Panc1 (cell line): Measurements from ENCODE around the gene KDM2B. TPM values are rescaled to one million over a fixed set of nuclear protein-coding genes. Genes with fewer than 3 reads are reported as not detected.

ENCODE experiments used
- ATAC-seq: fragments of 200-7000 bp; cut with Tn5 transposase; 2 replicates; pipeline ENCODE4 v1.9.1; 2020; ENCODE audit warnings: mild to moderate bottlenecking, moderate library complexity
- BruUV-seq: library from RNA; stranded (reverse); fragments of 400-500 nt; replicated peaks from 2 replicates; lab custom pipeline; 2021; lab: Mats Ljungman, UMichigan
- CTCF ChIA-PET: fragments of 300-600 bp; sonication (Branson Sonifier 250); formaldehyde crosslinking; loops from one replicate; lab custom pipeline; 2022; ENCODE audit warnings: antibody characterized with exemption; lab: Charles Lee
- POLR2A ChIA-PET: fragments of 300-600 bp; sonication (Branson Sonifier 250); formaldehyde crosslinking; loops from one replicate; lab custom pipeline; 2022; ENCODE audit warnings: antibody characterized with exemption; lab: Charles Lee
- DNase-seq: peaks from one replicate; pipeline ENCODE4 v3.0.0-alpha.2; 2010; ENCODE audit warnings: low read depth, low spot score
- H3K27ac ChIP-seq: 2 replicates; pipeline ENCODE4 v1.5.1; 2011; ENCODE audit warnings: mild to moderate bottlenecking, low read length, inconsistent platforms
- H3K27me3 ChIP-seq: fragments of 200-500 bp; sonication (Bioruptor generic); 2 replicates; pipeline ENCODE4 v1.6.0; 2014; ENCODE audit warnings: low read length, inconsistent platforms; ENCODE audit not compliant: control insufficient read depth, insufficient read depth
- H3K36me3 ChIP-seq: fragments of 200-500 bp; sonication (Bioruptor generic); 2 replicates; pipeline ENCODE4 v1.5.1; 2014; ENCODE audit warnings: inconsistent platforms, mild to moderate bottlenecking, low read length, moderate library complexity; ENCODE audit not compliant: control insufficient read depth, insufficient read depth
- H3K4me1 ChIP-seq: 2 replicates; pipeline ENCODE4 v1.5.1; 2011; ENCODE audit warnings: inconsistent platforms, mild to moderate bottlenecking, low read length, moderate library complexity; ENCODE audit not compliant: control insufficient read depth, insufficient read depth
- H3K4me3 ChIP-seq, 2 experiments: 2 replicates each; pipeline ENCODE4 v1.5.1; 2011 to 2012; ENCODE audit warnings: low read depth in 2 of 2, low read length in 2 of 2, mild to moderate bottlenecking in 2 of 2, inconsistent platforms in 1 of 2, moderate library complexity in 1 of 2
- H3K9me3 ChIP-seq: fragments of 200-500 bp; sonication (Bioruptor generic); 2 replicates; pipeline ENCODE4 v1.5.1; 2014; ENCODE audit warnings: low read depth, mild to moderate bottlenecking, inconsistent platforms, low read length, moderate library complexity; ENCODE audit not compliant: control insufficient read depth, insufficient read depth
- CTCF ChIP-seq: fragments of 450-650 bp; IDR thresholded peaks from 2 replicates; pipeline ENCODE4 v1.5.1; 2017; ENCODE audit warnings: mild to moderate bottlenecking
- POLR2AphosphoS5 ChIP-seq: IDR thresholded peaks from 2 replicates; pipeline ENCODE4 v1.6.1; 2012; ENCODE audit warnings: mild to moderate bottlenecking, low read depth, low read length, moderate library complexity
- REST ChIP-seq, 2 experiments: IDR thresholded peaks; 2 replicates each; pipeline ENCODE4 v1.6.1; 2011 to 2012; ENCODE audit warnings: low read depth in 2 of 2, control low read depth in 1 of 2, low read length in 1 of 2, mild to moderate bottlenecking in 1 of 2, moderate library complexity in 1 of 2; ENCODE audit not compliant: insufficient read depth in 1 of 2
- SIN3A ChIP-seq: IDR thresholded peaks from 2 replicates; pipeline ENCODE4 v1.6.1; 2012; ENCODE audit warnings: low read depth, mild to moderate bottlenecking, low read length, moderate library complexity, borderline replicate concordance; ENCODE audit not compliant: insufficient read depth
- TCF7L2 ChIP-seq: IDR thresholded peaks from 2 replicates; pipeline ENCODE4 v1.6.1; 2011; ENCODE audit warnings: mild to moderate bottlenecking, low read depth, low read length, inconsistent platforms
- in situ Hi-C: cut with HindIII; loops from 2 replicates; pipeline ENCODE4 v1.10.0; 2016; ENCODE audit warnings: low sequenced_read_pairs, low pct_unique_long_range_greater_than_20kb
- intact Hi-C: fragments of 100-400 bp; cut with micrococcal nuclease; formaldehyde crosslinking; loops from one replicate; pipeline ENCODE4 v1.10.0; 2022; ENCODE audit not compliant: unreplicated experiment
- total RNA-seq: library from RNA; stranded (reverse); gene quantifications from one replicate; pipeline ENCODE4 v1.2.1, GENCODE V29; 2021; ENCODE audit not compliant: unreplicated experiment

KDM2B gene
- total RNA-seq, 1 experiment from 2014 or later = 27.5 TPM

GRCh38 chr12:121508533-121508932 is 72.3 kb downstream of the KDM2B start:
- CTCF ChIA-PET = no interaction called here
- Histone ChIP-seq H3K4me3 (no peak overlapping the region), H3K27ac (no peak overlapping the region), H3K4me1 (no peaks in the 10 kb centered on the region), H3K9me3 (no peaks in the 10 kb centered on the region), H3K36me3 (no peaks in the 10 kb centered on the region), H3K27me3 (no peaks in the 10 kb centered on the region)
- POLR2A ChIA-PET = no interaction called here
- TF ChIP-seq REST (IDR thresholded peaks at IDR 0.05; ENCODE audit: insufficient read depth in 1 of 2, low read depth in 2 of 2, low read length in 1 of 2) (no peak), TCF7L2 (no peak), CTCF (no peak), SIN3A (no peak), POLR2AphosphoS5 (no peak)
- DNase-seq = no peak
- intact Hi-C loops (no loop called here), in situ Hi-C loops (no loop called here)
- BruUV-seq = no TSS peak
- ATAC-seq = no peak

- no peaks in the 10 kb centered on the region for H3K4me1 ChIP-seq
- ChIA-PET CTCF (no interaction called here), POLR2A (no interaction called here)
- in situ Hi-C loops = no loop called here
- H3K27ac ChIP-seq = no peak overlapping the region
- H3K36me3 ChIP-seq = no peaks in the 10 kb centered on the region
- ATAC-seq (no peak), DNase-seq (no peak)
- TF ChIP-seq SIN3A = no peak
- no peak for TF ChIP-seq CTCF
- no peak for TF ChIP-seq TCF7L2
- no peak for TF ChIP-seq REST (IDR thresholded peaks at IDR 0.05; ENCODE audit: insufficient read depth in 1 of 2, low read depth in 2 of 2, low read length in 1 of 2)
- TF ChIP-seq POLR2AphosphoS5 = no peak
- no peak overlapping the region for H3K4me3 ChIP-seq
- intact Hi-C loops = no loop called here
- H3K9me3 ChIP-seq = no peaks in the 10 kb centered on the region
- no peaks in the 10 kb centered on the region for H3K27me3 ChIP-seq
- no TSS peak for BruUV-seq
These were observed 72.8 kb downstream of the KDM2B start for GRCh38 chr12:121507984-121508383.
